GM12878 (cell line): Measurements from ENCODE around the gene MIPOL1. TPM values are rescaled to one million over a fixed set of nuclear protein-coding genes. Genes with fewer than 3 reads are reported as not detected.

ENCODE experiments used
- ATAC-seq: fragments of 200-7000 bp; cut with Tn5 transposase; 3 replicates; pipeline ENCODE4 v1.9.1; 2020; ENCODE audit warnings: mild to moderate bottlenecking, moderate library complexity
- BruUV-seq: library from RNA; stranded (reverse); fragments of 400-500 nt; replicated peaks from 2 replicates; lab custom pipeline; 2021; lab: Mats Ljungman, UMichigan
- CTCF ChIA-PET: fragments of 300-600 bp; sonication (Branson Sonifier 250); formaldehyde crosslinking; extraction: SDS; loops from one replicate; lab custom pipeline; 2021; ENCODE audit warnings: inconsistent platforms; lab: Yijun Ruan, JAX
- POLR2A ChIA-PET: fragments of 350-600 bp; formaldehyde crosslinking; extraction: SDS; loops from one replicate; lab custom pipeline; 2021; ENCODE audit warnings: inconsistent platforms; lab: Charles Lee
- RAD21 ChIA-PET: fragments of 300-600 bp; sonication (Branson Sonifier 250); formaldehyde crosslinking; loops from one replicate; lab custom pipeline; 2023; ENCODE audit warnings: antibody characterized with exemption; ENCODE audit not compliant: unreplicated experiment; lab: Charles Lee
- SMC1A ChIA-PET: fragments of 300-600 bp; sonication (Branson Sonifier 250); formaldehyde crosslinking; loops from one replicate; lab custom pipeline; 2023; ENCODE audit not compliant: unreplicated experiment, uncharacterized antibody; lab: Charles Lee
- DNase-seq: peaks from one replicate; pipeline ENCODE4 v3.0.0-alpha.2; 2011; ENCODE audit warnings: low read depth, low spot score
- FAIRE-seq: peaks from 3 replicates; lab custom pipeline; 2011; peaks lifted over from hg19 to GRCh38; lab: Jason Lieb, UNC
- H2AFZ ChIP-seq: 2 replicates; pipeline ENCODE4 v1.6.0; 2011; ENCODE audit warnings: low read depth, low read length, control low read depth; ENCODE audit not compliant: control insufficient read depth
- H3K27ac ChIP-seq: 2 replicates; pipeline ENCODE4 v1.5.1; 2011; ENCODE audit warnings: control low read depth; ENCODE audit not compliant: control insufficient read depth, insufficient read depth
- H3K27me3 ChIP-seq, 2 experiments: replicated peaks in 1 of 2; 2 replicates each; pipeline versions ENCODE4 v1.6.0 to v1.6.1; 2011; ENCODE audit warnings: low read length in 1 of 2; ENCODE audit not compliant: control insufficient read depth in 2 of 2, insufficient read depth in 2 of 2
- H3K36me3 ChIP-seq, 2 experiments: 2 replicates each; pipeline ENCODE4 v1.5.1; 2011; ENCODE audit warnings: low read length in 1 of 2; ENCODE audit not compliant: control insufficient read depth in 2 of 2, insufficient read depth in 2 of 2
- H3K4me1 ChIP-seq: 2 replicates; pipeline ENCODE4 v1.6.1; 2011; ENCODE audit warnings: mild to moderate bottlenecking, low read length, moderate library complexity, mixed read lengths; ENCODE audit not compliant: control insufficient read depth, insufficient read depth
- H3K4me2 ChIP-seq: 2 replicates; pipeline ENCODE4 v1.6.0; 2011; ENCODE audit warnings: control low read depth; ENCODE audit not compliant: control insufficient read depth, insufficient read depth
- H3K4me3 ChIP-seq: fragments of 200-600 bp; sonication (generic); 2 replicates; pipeline ENCODE4 v1.5.1; 2016
- H3K79me2 ChIP-seq: 2 replicates; pipeline ENCODE4 v1.6.0; 2011; ENCODE audit warnings: low read length; ENCODE audit not compliant: control insufficient read depth, insufficient read depth
- H3K9ac ChIP-seq: 2 replicates; pipeline ENCODE4 v1.8.0; 2011; ENCODE audit warnings: low read length, control low read depth, mixed read lengths; ENCODE audit not compliant: control insufficient read depth, insufficient read depth
- H3K9me3 ChIP-seq: replicated peaks from 3 replicates; pipeline ENCODE4 v1.5.1; 2011; ENCODE audit warnings: mild to moderate bottlenecking, low read length; ENCODE audit not compliant: control insufficient read depth, insufficient read depth
- H4K20me1 ChIP-seq: 2 replicates; pipeline ENCODE4 v1.6.0; 2011; ENCODE audit not compliant: control insufficient read depth, insufficient read depth
- ATF7 ChIP-seq: fragments of 450-650 bp; IDR thresholded peaks from 2 replicates; pipeline ENCODE4 v1.6.1; 2016; ENCODE audit warnings: low read depth, mild to moderate bottlenecking
- IKZF1 ChIP-seq: fragments of 450-650 bp; conservative IDR thresholded peaks from 2 replicates; pipeline ENCODE4 v1.6.1; 2017; ENCODE audit warnings: antibody characterized with exemption, mild to moderate bottlenecking
- MEF2B ChIP-seq: fragments of 450-650 bp; IDR thresholded peaks from 2 replicates; pipeline ENCODE4 v1.6.1; 2018; ENCODE audit warnings: mild to moderate bottlenecking, moderate library complexity; ENCODE audit not compliant: partially characterized antibody, poor library complexity, severe bottlenecking
- PML ChIP-seq: IDR thresholded peaks from 2 replicates; pipeline ENCODE4 v1.6.1; 2012; ENCODE audit warnings: low read length, inconsistent platforms
- TCF12 ChIP-seq: IDR thresholded peaks from 2 replicates; pipeline ENCODE4 v1.6.1; 2011; ENCODE audit warnings: low read depth, mild to moderate bottlenecking, low read length
- ZNF217 ChIP-seq: fragments of 450-650 bp; IDR thresholded peaks from 2 replicates; pipeline ENCODE4 v1.6.1; 2017; ENCODE audit warnings: antibody characterized with exemption, mild to moderate bottlenecking
- ZNF24 ChIP-seq: fragments of 450-650 bp; IDR thresholded peaks from 2 replicates; pipeline ENCODE4 v1.6.1; 2017; ENCODE audit warnings: antibody characterized with exemption, mild to moderate bottlenecking
- ZNF384 ChIP-seq: IDR thresholded peaks from 2 replicates; pipeline ENCODE4 v1.6.1; 2012; ENCODE audit warnings: low read depth, mild to moderate bottlenecking, low read length, improper control_type of control experiment, borderline replicate concordance
- WGBS: methylation state at CpG from one replicate; pipeline ENCODE4 v1.1.6; 2016; ENCODE audit warnings: low lambda C conversion rate; ENCODE audit not compliant: insufficient replicate concordance, insufficient coverage; ENCODE audit errors: missing lambda C conversion rate; 5-methylcytosine and 5-hydroxymethylcytosine counted together
- in situ Hi-C: fragments of 300-500 bp; cut with MboI; formaldehyde crosslinking; loops from 9 replicates; pipeline ENCODE4 v1.14.3; 2018; ENCODE audit warnings: mixed read lengths
- intact Hi-C: fragments of 100-400 bp; cut with micrococcal nuclease; formaldehyde crosslinking; loops from one replicate; pipeline ENCODE4 v1.14.2; 2022; ENCODE audit not compliant: unreplicated experiment
- polyA plus RNA-seq, 11 experiments: library from polyadenylated mRNA; depleted of rRNA in 4 of 11; unstranded in 6 of 11; stranded (reverse) in 5 of 11; fragments of >200 nt; fragmentation: Nextera tagmentation in 4 of 11; fragmentation: Illumina TruSeq in 1 of 11; extraction: Ambion mirVana in 4 of 11; extraction: Trizol in 1 of 11; gene quantifications; 1 replicate in 1 of 11; 2 replicates in 10 of 11; pipeline versions ENCODE4 v1.2.1 to v1.2.3, GENCODE V29; 2011 to 2016; ENCODE audit warnings: inconsistent platforms in 2 of 11, missing spikeins in 2 of 11, low read depth in 1 of 11
- total RNA-seq, 4 experiments: library from RNA; depleted of rRNA in 3 of 4; stranded (reverse); fragments of >200 nt in 3 of 4; fragmentation: Illumina TruSeq in 1 of 4; extraction: Trizol in 1 of 4; gene quantifications; 2 replicates each; pipeline versions ENCODE4 v1.2.1 to v1.2.3, GENCODE V29; 2013 to 2021

The MIPOL1 gene
- total and polyA plus RNA-seq, 10 of the 15 experiments (the other 5 are each of a cell fraction or from before 2014, with no cell fraction given): 0.06 TPM; not detected in 9

GRCh38 chr14:37330910-37331309, 133.2 kb downstream of the MIPOL1 start (continued):
- TF ChIP-seq MEF2B: no peak
- no peak for TF ChIP-seq ZNF24
- no peak for TF ChIP-seq ATF7
- TF ChIP-seq ZNF384: no peak

GRCh38 chr14:37340353-37340752, 142.6 kb downstream of the MIPOL1 start:
- TF ChIP-seq ZNF217: no peak
- no peak for TF ChIP-seq TCF12
- no peak for TF ChIP-seq PML
- no peak for TF ChIP-seq IKZF1
- Histone ChIP-seq H3K36me3 (no peaks in the 10 kb centered on the region), H3K9ac (no peak overlapping the region), H3K9me3 (no peaks in the 10 kb centered on the region), H2AFZ (no peak overlapping the region), H3K4me2 (no peak overlapping the region), H3K4me3 (no peak overlapping the region), H4K20me1 (no peaks in the 10 kb centered on the region), H3K79me2 (no peaks in the 10 kb centered on the region), H3K4me1 (no peaks in the 10 kb centered on the region), H3K27me3 (no peaks in the 10 kb centered on the region), H3K27ac (no peak overlapping the region)
- ChIA-PET CTCF (interaction anchor here (1.1 kb wide), 1 partner anchor 13 kb away, joined by 5 read pairs; no protein-coding TSS in a partner anchor), POLR2A (no interaction called here), RAD21 (no interaction called here), SMC1A (no interaction called here)
- in situ Hi-C loops: no loop called here
- intact Hi-C loops: no loop called here
- FAIRE-seq (no peak), DNase-seq (no peak), ATAC-seq (no peak)
- WGBS: 0% methylated on average over 4 of the region's 4 CpGs
- BruUV-seq: no TSS peak
